ENCODE data around the gene RPS10.

DNA sequence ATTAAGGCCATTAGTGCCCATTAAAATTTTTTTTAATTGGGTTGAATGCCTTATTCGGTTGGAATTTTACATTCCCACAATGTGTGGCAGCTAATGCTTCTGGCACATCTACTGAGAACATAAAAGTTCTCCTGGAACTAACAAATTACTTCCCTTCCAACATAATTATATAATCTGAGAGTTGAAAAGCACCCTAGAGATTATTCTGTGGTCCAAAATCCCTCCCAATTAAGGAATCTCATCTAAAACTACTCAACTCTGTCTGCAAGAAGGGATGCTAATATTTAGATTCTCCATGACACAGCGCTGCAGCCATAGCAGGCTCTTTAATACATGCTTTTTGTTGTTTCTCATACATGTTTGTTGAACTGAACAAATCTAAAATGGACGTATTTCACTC is 37.4 kb downstream of the RPS10 start:
- TF ChIP-seq CTCF (conservative IDR thresholded peaks at IDR 0.05) (no peak), ZFX (IDR thresholded peaks at IDR 0.05) (no peak)

All from C4-2B (cell line).